ENCODE measurements around the gene PLPPR1.

Gene PLPPR1

DNA sequence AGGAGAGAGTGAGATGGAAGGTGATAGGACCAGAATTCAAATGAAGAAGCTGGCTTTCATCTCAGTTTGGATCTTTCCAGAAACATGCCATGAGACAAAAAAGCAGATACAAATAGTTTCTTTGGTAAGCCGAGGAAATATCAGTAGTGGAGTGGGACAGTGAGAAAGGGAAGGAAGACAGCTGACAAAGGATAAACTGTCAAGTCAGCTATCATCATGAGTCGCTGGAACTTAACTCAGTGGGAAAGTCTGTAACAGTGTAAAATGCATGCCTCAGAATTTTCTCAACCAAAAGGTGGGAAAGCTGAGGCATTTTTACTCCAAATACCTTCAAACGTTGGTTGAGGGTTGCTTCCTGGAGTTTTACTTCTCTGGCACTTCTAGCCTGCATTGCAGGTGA, 129.8 kb downstream of the PLPPR1 start:
- no peaks in the 10 kb centered on the region for H4K20me1 ChIP-seq (ENCODE audit: insufficient read depth, low read length)
- no peaks in the 10 kb centered on the region for H3K9me2 ChIP-seq (ENCODE audit: low read depth, low read length)
- no peaks in the 10 kb centered on the region for H3F3A ChIP-seq (ENCODE audit: insufficient read depth, low read length)
- H3K9ac ChIP-seq (ENCODE audit: low read length) = no peak overlapping the region
- H3K4me2 ChIP-seq (ENCODE audit: low read length) = no peak overlapping the region
- H3K36me3 ChIP-seq (ENCODE audit: insufficient read depth, low read length) = no peaks in the 10 kb centered on the region
- no peaks in the 10 kb centered on the region for H3K79me2 ChIP-seq (ENCODE audit: insufficient read depth, low read length)
- TF ChIP-seq EZH2 (IDR thresholded peaks at IDR 0.05; ENCODE audit: borderline replicate concordance, low read length) = no peak
- TF ChIP-seq, protein P1, sequence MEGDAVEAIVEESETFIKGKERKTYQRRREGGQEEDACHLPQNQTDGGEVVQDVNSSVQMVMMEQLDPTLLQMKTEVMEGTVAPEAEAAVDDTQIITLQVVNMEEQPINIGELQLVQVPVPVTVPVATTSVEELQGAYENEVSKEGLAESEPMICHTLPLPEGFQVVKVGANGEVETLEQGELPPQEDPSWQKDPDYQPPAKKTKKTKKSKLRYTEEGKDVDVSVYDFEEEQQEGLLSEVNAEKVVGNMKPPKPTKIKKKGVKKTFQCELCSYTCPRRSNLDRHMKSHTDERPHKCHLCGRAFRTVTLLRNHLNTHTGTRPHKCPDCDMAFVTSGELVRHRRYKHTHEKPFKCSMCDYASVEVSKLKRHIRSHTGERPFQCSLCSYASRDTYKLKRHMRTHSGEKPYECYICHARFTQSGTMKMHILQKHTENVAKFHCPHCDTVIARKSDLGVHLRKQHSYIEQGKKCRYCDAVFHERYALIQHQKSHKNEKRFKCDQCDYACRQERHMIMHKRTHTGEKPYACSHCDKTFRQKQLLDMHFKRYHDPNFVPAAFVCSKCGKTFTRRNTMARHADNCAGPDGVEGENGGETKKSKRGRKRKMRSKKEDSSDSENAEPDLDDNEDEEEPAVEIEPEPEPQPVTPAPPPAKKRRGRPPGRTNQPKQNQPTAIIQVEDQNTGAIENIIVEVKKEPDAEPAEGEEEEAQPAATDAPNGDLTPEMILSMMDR (IDR thresholded peaks at IDR 0.05; ENCODE audit: low read length) = no peak
- no peaks in the 10 kb centered on the region for H3K9me3 ChIP-seq (ENCODE audit: low read length)
- H3K27me3 ChIP-seq (ENCODE audit: insufficient read depth, low read length) = no peaks in the 10 kb centered on the region
- no peaks in the 10 kb centered on the region for H3K4me1 ChIP-seq (ENCODE audit: insufficient read depth, low read length, severe bottlenecking)
- no peak overlapping the region for H3K27ac ChIP-seq (ENCODE audit: low read depth, low read length, poor library complexity, severe bottlenecking)
- no peak overlapping the region for H2AFZ ChIP-seq (ENCODE audit: low read length)
- H3K4me3 ChIP-seq (ENCODE audit: low read depth, low read length, poor library complexity, severe bottlenecking) = no peak overlapping the region

DNA sequence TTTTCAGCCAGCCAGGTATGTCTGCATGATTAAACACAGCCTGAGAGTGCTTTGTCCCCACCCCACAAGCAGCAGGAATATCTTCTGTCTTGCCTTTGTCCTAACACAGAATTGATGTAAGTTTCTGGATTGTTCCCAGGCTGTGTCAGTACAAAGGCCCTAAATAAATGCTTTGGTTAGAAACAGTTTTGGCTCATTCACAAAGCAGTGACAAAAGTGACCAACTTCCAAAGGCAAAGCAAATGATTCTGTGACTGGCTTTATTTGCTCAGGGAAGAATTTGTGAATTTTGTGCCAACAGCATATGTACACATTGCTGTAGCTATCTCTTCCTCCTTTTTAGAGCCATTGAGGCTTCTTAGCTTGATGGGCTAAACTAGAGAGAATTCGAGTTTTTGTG, 133.7 kb downstream of the PLPPR1 start:
- Histone ChIP-seq H4K20me1 (ENCODE audit: insufficient read depth, low read length) (no peaks in the 10 kb centered on the region), H3K79me2 (ENCODE audit: insufficient read depth, low read length) (no peaks in the 10 kb centered on the region), H3K27me3 (ENCODE audit: insufficient read depth, low read length) (no peaks in the 10 kb centered on the region), H3K9ac (ENCODE audit: low read length) (no peak overlapping the region), H3K9me3 (ENCODE audit: low read length) (no peaks in the 10 kb centered on the region), H2AFZ (ENCODE audit: low read length) (no peak overlapping the region), H3K36me3 (ENCODE audit: insufficient read depth, low read length) (no peaks in the 10 kb centered on the region), H3K27ac (ENCODE audit: low read depth, low read length, poor library complexity, severe bottlenecking) (no peak overlapping the region), H3K9me2 (ENCODE audit: low read depth, low read length) (no peaks in the 10 kb centered on the region), H3K4me1 (ENCODE audit: insufficient read depth, low read length, severe bottlenecking) (no peaks in the 10 kb centered on the region), H3K4me3 (ENCODE audit: low read depth, low read length, poor library complexity, severe bottlenecking) (no peak overlapping the region), H3K4me2 (ENCODE audit: low read length) (no peak overlapping the region), H3F3A (ENCODE audit: insufficient read depth, low read length) (no peaks in the 10 kb centered on the region)
- TF ChIP-seq EZH2 (IDR thresholded peaks at IDR 0.05; ENCODE audit: borderline replicate concordance, low read length) = no peak
- TF ChIP-seq, protein P1 (IDR thresholded peaks at IDR 0.05; ENCODE audit: low read length) = no peak

DNA sequence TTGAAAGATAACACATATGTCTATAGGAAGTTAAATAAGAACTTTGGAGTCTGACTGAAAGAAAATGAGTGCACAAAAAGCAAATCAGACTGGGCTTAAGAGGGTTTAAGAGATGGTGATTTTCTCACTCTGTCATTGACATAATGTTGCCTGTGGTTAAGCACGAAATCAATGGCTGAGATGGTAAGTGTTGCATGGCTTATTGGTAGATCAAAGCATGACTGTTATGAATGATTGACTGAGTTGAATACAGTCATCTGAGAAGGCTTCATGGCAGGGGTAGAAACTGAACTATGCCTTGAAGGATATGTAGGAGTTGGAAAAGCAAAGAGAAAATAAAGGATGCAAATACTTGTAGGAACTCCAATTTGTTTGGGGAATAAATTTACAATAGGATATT, 136.6 kb downstream of the PLPPR1 start:
- Histone ChIP-seq H3K27ac (ENCODE audit: low read depth, low read length, poor library complexity, severe bottlenecking) (no peak overlapping the region), H2AFZ (ENCODE audit: low read length) (no peak overlapping the region), H3K79me2 (ENCODE audit: insufficient read depth, low read length) (no peaks in the 10 kb centered on the region), H3F3A (ENCODE audit: insufficient read depth, low read length) (no peaks in the 10 kb centered on the region), H3K27me3 (ENCODE audit: insufficient read depth, low read length) (no peaks in the 10 kb centered on the region), H3K4me2 (ENCODE audit: low read length) (no peak overlapping the region), H3K9me2 (ENCODE audit: low read depth, low read length) (no peaks in the 10 kb centered on the region), H3K4me1 (ENCODE audit: insufficient read depth, low read length, severe bottlenecking) (no peaks in the 10 kb centered on the region), H4K20me1 (ENCODE audit: insufficient read depth, low read length) (no peaks in the 10 kb centered on the region), H3K9ac (ENCODE audit: low read length) (no peak overlapping the region), H3K9me3 (ENCODE audit: low read length) (no peaks in the 10 kb centered on the region), H3K36me3 (ENCODE audit: insufficient read depth, low read length) (no peaks in the 10 kb centered on the region), H3K4me3 (ENCODE audit: low read depth, low read length, poor library complexity, severe bottlenecking) (no peak overlapping the region)
- TF ChIP-seq, protein P1 (IDR thresholded peaks at IDR 0.05; ENCODE audit: low read length) = no peak
- no peak for TF ChIP-seq EZH2 (IDR thresholded peaks at IDR 0.05; ENCODE audit: borderline replicate concordance, low read length)

All from OCI-LY1 (cell line).